Hepatocyte (in vitro differentiated cells): ENCODE data around the gene CDC42EP2.

Source experiments
- CTCF ChIP-seq: fragments of 200-600 bp; sonication (generic); IDR thresholded peaks from 2 replicates; pipeline ENCODE4 v1.5.1; 2016; ENCODE audit warnings: antibody characterized with exemption, mild to moderate bottlenecking; ENCODE audit not compliant: poor library complexity
- EZH2 ChIP-seq: fragments of 200-600 bp; sonication (generic); IDR thresholded peaks from 2 replicates; pipeline ENCODE4 v1.6.1; 2016; ENCODE audit warnings: antibody characterized with exemption, mild to moderate bottlenecking, borderline replicate concordance
- EZH2phosphoT487 ChIP-seq: fragments of 200-600 bp; sonication (generic); IDR thresholded peaks from one replicate; pipeline ENCODE4 v1.6.1; 2018; ENCODE audit warnings: antibody characterized with exemption, mild to moderate bottlenecking, low read depth, moderate library complexity; ENCODE audit not compliant: unreplicated experiment, severe bottlenecking

- TF ChIP-seq CTCF (no peak), EZH2 (no peak), EZH2phosphoT487 (no peak)
Measured at GRCh38 chr11:65317025-65317786, 2.5 kb downstream of the CDC42EP2 start.
